DMS79 (cell line): ENCODE measurements around the gene FNBP1.
A peak's percentile ranks its signal among the peaks of the same experiment; 100 is the strongest.

Source experiments
- DNase-seq: peaks from one replicate; lab custom pipeline; 2025; lab: John Stamatoyannopoulos, UW

FNBP1 gene

DNA sequence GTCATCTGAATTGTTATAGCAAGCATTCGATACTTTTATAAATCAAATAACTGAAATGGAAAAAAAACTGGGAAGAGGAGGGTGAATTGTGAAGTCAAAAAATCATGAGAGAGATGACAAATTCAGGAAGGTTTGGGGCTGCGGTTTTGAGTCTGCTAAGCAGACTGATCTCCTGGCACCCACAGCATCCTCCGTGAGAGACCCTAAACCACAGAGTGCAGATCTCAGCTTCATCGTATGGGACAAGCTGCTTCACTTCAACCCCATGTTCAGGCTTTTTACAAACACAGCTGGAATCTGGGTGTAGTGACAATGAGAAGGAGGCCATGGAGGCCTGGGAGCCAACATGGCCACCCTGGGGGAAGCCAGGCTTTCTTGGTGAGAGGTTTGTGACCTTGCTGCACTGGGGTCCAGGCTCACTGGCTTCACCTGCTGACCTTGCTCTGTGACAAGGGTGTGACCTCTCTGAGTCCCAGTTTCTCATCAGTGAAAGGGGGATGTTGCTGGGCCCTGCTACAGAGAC, 188.3 kb downstream of the FNBP1 start:
- no peak for DNase-seq

DNA sequence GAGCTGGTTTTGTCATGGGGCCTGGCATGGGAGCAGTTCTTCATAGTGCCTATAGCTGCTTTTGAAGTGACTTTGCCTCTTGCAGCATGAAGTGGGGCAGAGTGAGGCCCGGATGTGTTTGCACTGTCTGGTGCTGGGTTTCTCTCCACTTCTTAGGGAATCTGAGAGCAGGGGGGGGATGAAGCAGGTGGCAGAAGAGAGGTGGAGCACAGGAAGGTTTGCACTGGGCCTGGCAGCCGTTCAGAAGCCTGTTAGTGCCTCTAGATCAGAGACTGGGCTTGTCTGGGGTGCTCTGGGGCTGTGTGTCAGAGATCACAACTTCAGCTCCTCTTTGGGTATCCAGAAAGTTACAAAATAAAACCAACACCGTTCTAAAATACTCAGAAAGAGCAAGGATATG, 189.4 kb downstream of the FNBP1 start:
- peak; percentile 44 for DNase-seq

DNA sequence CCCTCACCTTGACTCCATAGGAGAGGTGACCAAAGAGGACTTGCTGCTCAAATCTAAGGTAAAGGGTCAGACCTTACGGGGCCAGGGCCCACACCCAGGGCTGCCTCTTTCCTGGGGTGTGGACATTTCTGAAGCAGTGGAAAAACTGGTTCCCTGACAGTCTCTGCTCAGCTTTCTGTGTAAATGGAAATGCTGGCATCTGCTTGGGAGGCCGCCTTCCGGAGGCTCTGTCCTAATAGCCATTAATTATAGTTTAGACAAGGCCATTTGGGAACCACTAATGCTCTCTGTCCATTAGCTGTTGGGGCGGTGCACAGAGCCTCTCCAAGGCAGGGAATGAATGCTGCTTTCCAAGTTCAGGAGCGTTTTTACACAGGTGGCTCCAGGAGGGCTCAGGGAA, 190.4 kb downstream of the FNBP1 start:
- DNase-seq, result peak; percentile 51

DNA sequence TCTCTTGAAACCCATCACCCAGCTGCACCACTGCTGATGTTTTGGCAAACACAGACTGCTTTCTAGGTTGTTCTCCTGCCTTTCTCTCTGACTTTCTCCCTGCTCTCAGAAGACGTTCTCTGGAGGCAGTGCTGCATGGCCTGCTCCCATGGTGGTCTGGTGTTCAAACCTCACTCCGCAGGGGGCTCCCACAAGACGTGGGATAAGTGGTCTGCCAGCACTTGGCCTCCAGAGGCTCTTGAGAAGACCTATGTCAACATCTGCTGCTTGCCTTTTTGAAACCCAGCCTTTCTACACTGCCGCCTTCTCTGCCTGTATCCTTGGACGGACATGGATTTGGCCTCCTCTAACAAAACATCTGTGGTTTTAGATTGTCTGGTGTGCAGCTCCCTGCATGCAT, 191.2 kb downstream of the FNBP1 start:
- DNase-seq, result peak; percentile 59

DNA sequence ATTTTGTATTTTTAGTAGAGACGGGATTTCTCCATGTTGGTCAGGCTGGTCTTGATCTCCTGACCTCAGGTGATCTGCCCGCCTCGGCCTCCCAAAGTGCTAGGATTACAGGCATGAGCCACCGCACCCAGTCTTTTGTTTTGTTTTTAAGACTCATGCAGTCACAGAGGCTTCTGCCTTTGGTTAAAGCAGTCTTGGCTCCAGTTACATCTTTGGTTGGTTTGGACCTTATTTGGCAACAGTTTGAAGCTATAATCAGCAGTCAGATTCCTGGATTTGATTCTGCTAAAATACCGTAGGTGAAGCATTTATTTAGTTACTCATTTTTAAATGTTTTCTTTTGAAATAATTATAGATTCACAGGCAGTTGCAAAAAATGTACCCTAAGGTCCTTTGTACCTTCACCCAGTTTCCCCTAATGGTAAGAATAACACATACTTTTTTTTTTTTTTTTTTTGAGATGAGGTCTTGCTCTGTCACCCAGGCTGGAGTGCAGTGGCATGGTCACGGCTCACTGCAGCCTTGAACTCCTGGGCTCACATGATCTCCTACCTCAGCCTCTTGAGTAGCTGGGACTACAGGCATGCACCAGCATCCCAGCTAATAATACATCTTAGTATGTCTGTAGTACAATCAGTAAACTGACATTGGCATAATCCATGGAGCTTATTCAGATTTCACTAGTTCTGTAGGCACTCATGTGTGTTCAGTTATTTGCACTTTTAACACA, 192.0 kb downstream of the FNBP1 start:
- peak; percentile 37 for DNase-seq

DNA sequence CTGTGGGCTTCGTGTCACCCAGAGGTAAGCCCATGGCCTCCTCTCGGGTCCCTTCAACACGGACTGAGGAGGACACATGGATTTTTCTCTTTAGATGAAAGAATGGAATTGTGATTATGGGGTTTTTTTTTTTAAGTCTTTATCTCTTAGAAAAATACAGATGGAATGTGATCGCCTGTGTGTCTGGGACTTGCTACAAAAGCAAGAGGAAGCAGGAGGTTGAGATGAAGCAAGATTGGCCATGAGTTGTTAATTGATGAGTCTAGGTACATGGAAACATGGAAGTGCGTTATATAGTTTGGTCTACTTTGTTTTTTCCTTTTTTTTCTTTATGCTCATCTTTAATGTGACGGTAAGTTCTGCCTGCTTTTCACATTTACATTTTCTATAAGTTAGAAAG, 193.1 kb downstream of the FNBP1 start:
- DNase-seq, result no peak

DNA sequence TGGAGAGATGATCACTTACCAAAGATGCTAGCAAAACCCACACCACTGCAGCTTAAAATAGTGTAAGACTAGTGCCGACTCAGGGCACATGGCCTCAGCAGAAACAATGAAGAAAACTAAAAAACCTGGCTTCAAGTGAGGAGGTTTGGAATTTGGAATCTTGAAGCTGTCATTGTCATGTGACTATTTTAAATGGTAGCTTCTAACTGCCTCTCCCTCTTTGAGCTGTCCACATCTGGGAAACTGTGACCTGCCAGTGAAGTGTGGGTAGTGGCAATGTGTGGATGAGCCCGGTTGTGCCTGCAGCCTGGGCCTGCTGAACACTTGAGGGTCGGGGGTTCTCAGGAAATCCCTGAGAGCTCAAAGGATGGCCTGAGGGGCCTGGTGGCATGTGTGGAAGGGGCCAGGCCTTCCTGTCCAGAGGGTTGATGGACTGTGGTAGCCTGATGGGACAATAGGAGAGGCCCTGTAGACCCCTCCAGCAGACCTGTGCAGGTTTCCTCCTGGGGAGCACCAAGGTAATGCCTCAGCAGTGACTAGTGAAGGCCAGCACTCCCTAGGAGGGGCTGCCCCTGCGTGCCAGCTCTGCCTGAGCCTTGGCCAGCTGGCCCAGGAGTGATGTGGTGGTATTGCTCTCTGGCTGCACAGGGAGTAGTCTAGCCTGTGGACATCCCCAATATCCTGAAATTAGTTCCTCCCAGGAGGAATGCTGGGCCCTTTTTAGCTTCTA, 194.1 kb downstream of the FNBP1 start:
- DNase-seq, result no peak

DNA sequence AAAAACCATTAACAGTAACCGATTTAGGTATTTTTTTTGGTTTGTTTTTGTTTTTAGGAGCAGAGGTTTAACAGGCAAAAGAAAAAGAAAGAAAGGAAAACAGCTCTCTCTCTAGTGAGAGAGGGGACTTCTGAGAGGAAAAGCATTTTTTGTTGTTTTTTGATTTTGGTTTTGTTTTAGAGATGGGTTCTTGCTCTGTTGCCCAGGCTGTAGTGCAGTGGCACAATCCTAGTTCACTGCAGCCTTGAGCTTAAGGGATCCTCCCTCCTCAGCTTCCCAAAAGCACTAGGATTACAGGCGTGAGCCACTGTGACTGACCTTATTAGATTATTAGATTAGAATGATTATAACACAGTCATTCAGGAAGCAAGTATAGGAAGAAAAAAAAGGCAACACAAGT, 197.6 kb downstream of the FNBP1 start:
- DNase-seq, result no peak

DNA sequence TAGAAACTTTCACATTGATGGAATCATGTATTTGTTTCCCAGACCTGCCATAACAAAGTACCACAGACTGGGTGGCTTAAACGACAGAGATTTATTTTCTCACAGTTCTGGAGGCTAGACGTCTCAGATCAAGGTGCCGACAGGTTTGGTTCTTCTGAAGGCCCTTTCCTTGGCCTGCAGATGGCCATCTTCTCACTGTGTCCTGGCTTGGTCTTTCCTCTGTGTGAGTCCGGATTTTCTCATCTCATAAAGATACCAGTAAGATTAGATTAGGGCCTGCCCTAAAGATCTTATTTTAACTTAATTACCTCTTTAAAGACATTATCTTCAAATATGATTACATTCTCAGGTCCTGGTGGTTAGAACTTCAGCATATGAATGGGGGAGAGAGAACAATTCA, 201.9 kb downstream of the FNBP1 start:
- no peak for DNase-seq

DNA sequence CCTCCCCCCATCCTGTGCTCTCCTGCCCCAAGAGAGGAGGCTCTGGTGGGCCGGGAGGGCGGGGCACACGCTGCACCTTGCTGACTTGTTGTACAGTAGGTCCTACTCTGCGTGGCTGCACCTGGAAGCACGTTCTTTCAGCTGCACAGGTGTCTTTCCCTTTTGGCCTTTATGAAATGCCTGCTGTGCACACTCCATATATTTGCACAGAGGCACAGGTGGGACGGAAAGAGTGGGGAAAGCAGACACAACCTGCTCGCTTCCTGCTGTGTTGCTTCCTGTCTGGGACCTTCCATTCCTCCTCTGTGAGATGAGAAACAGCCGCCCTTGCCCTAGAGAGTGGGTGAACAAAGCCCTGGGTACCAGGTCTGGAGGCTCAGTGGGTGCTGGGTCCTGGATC, 203.0 kb downstream of the FNBP1 start:
- peak; percentile 70 for DNase-seq

DNA sequence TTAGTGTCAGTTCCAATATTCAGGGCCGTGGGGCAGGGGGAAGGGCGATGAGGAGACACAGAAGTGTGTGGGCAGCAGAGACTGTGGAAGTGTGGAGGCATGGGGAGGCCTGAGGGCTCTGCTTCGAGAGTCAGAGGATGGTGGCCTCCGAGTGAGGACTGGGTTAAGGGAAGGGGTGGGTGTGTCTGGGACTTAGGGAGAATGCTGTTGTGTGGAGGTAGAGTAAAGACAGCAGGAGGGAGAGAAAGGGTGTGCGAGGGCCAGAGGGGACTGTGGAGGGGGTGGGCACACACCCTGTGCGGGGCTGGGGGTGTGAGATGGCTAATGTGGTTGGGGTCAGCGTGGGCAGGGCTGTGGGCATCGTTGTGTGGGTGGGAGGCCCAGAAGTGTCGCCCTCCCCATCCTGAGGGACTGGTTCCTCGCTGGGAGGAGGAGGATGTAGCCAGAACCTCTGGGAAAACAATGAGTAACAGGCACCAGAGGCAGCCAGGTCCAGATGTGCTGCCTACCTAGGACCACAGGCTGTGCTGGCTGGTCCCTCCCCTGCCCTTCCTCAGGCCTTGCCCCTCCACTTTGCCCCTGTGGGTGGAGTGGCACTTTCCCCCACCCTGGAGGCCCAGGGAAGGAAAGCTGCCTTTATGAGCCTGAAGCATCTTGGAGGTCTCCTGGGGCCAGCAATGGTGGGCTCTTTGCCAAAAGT, 203.5 kb downstream of the FNBP1 start:
- DNase-seq, result no peak

DNA sequence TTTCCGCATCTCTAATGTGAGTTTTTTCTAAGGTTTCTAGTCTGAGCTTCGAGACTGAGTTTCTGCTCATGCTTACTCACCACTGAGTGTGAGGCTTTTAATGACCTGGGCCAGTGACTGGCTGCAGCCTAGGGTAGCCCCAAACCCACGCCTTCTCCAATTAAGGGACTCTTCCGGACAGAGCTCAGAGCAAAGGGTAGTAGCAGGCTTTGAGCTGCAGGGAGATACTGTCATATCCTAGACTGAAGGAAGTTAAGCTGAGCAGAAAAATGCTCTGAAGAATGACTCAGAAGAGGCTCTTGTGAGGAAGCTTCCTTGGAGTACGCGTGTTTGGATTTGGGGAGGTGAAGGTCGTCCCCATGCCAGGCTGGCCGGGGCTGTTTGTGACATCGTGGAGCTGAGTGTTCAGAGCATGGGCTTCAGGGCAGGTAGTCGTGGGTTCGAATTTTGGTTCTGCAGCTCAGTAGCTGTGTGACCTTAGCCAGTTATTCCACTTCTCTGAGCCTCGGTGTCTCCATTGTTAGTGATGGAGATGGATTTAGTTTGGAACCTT, 204.2 kb downstream of the FNBP1 start:
- DNase-seq, result no peak
